T-helper 1 cell treated with Interleukin-12 subunit alpha and Interleukin-12 subunit beta and Interleukin-4 antibody, amounts not matched to agents 30 μg/mL and 1 μg/mL, for 36 hours (primary cell): ENCODE data around the gene NOL7.
A peak's percentile ranks its signal among the peaks of the same experiment; 100 is the strongest.

ENCODE experiments used
- H3K27ac Mint-ChIP-seq: one replicate; pipeline ENCODE4 v1.8.0; 2021; ENCODE audit warnings: mild to moderate bottlenecking, mixed read lengths
- H3K27me3 Mint-ChIP-seq: one replicate; pipeline ENCODE4 v1.8.0; 2021; ENCODE audit warnings: low read depth, mixed read lengths
- H3K36me3 Mint-ChIP-seq: one replicate; pipeline ENCODE4 v1.8.0; 2021; ENCODE audit warnings: low read depth, mixed read lengths
- H3K4me1 Mint-ChIP-seq: one replicate; pipeline ENCODE4 v1.8.0; 2021; ENCODE audit warnings: low read depth, mixed read lengths
- H3K4me3 Mint-ChIP-seq: one replicate; pipeline ENCODE4 v1.8.0; 2021; ENCODE audit warnings: mild to moderate bottlenecking, moderate library complexity, mixed read lengths
- H3K9me3 Mint-ChIP-seq: one replicate; pipeline ENCODE4 v1.8.0; 2021; ENCODE audit warnings: mixed read lengths

The NOL7 gene

GRCh38 chr6:13614926-13615791 lies at the start of gene NOL7:
TSS of gene NOL7 (plus strand) at chr6:13615335. CDS start at chr6:13615359, 24 bp downstream.
- Mint-ChIP-seq H3K4me1 (peaks cover 44% of the 10 kb centered on the region), H3K27me3 (no peaks in the 10 kb centered on the region), H3K4me3 (peak within 1 kb of the TSS; percentile 97), H3K36me3 (peaks cover 27% of the 10 kb centered on the region), H3K27ac (peak within 1 kb of the TSS; percentile 96), H3K9me3 (no peaks in the 10 kb centered on the region)

GRCh38 chr6:13565921-13566320 lies 49.2 kb upstream of the NOL7 start:
- H3K4me3 Mint-ChIP-seq, result no peak overlapping the region
- H3K9me3 Mint-ChIP-seq, result no peaks in the 10 kb centered on the region
- H3K36me3 Mint-ChIP-seq, result no peaks in the 10 kb centered on the region
- H3K27me3 Mint-ChIP-seq, result peaks cover 32% of the 10 kb centered on the region
- H3K4me1 Mint-ChIP-seq, result no peaks in the 10 kb centered on the region
- H3K27ac Mint-ChIP-seq, result no peak overlapping the region

GRCh38 chr6:13566500-13566899 lies 48.6 kb upstream of the NOL7 start:
- no peaks in the 10 kb centered on the region for H3K4me1 Mint-ChIP-seq

GRCh38 chr6:13568970-13569369 lies 46.2 kb upstream of the NOL7 start:
- Mint-ChIP-seq H3K4me1 (peaks cover 3% of the 10 kb centered on the region), H3K27ac (no peak overlapping the region), H3K27me3 (peaks cover 27% of the 10 kb centered on the region), H3K4me3 (no peak overlapping the region), H3K36me3 (no peaks in the 10 kb centered on the region), H3K9me3 (no peaks in the 10 kb centered on the region)

More at GRCh38 chr6:13566500-13566899, 48.6 kb upstream of the NOL7 start:
- H3K4me3 Mint-ChIP-seq, result no peak overlapping the region
- H3K36me3 Mint-ChIP-seq, result no peaks in the 10 kb centered on the region
- H3K27me3 Mint-ChIP-seq, result peaks cover 32% of the 10 kb centered on the region
- no peaks in the 10 kb centered on the region for H3K9me3 Mint-ChIP-seq
- no peak overlapping the region for H3K27ac Mint-ChIP-seq

GRCh38 chr6:13572240-13572639 lies 42.9 kb upstream of the NOL7 start:
- no peak overlapping the region for H3K4me3 Mint-ChIP-seq
- peaks cover 14% of the 10 kb centered on the region for H3K4me1 Mint-ChIP-seq
- H3K27me3 Mint-ChIP-seq, result peaks cover 9% of the 10 kb centered on the region
- no peak overlapping the region for H3K27ac Mint-ChIP-seq
- H3K9me3 Mint-ChIP-seq, result no peaks in the 10 kb centered on the region
- H3K36me3 Mint-ChIP-seq, result peaks cover 1% of the 10 kb centered on the region

DNA sequence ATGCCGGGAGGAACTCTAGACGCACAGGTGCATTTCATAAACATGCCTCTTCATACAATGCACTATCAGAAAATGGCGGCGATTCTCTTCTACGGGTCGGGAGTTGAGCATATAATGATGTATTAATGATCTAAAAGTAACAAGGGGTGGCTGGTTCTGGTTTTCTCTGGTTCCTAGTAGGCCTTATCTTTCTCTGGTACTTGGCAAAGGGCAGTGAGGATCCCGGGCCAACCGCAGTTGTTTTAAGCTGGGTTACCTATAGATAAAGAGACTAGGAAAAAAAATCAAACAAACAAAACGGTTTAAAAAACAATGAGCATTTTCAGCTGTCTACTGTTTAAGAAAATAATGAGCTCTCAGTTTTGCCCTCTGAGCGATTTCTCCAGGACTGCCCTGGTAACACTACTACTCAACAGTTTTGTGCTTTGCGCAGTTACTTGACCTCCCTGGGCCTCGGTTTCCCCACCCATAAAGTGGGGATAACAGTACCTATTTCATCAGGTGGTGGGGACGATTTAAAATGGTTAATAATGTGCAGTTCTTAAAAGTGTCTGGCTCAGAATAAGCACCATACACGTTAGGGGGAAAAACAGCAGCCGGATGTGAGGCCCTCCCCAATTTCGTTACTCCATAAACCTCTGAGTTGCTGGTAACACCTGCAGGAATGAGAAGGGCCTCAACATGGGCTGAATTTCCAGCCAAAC lies 42.0 kb upstream of the NOL7 start:
- H3K9me3 Mint-ChIP-seq, result peaks cover 5% of the 10 kb centered on the region
- no peak overlapping the region for H3K27ac Mint-ChIP-seq
- H3K4me1 Mint-ChIP-seq, result peaks cover 14% of the 10 kb centered on the region
- H3K36me3 Mint-ChIP-seq, result peaks cover 1% of the 10 kb centered on the region
- H3K4me3 Mint-ChIP-seq, result peak overlapping the region; percentile 75
- H3K27me3 Mint-ChIP-seq, result peaks cover 5% of the 10 kb centered on the region

GRCh38 chr6:13573669-13574110 lies 41.4 kb upstream of the NOL7 start:
- H3K9me3 Mint-ChIP-seq, result peaks cover 6% of the 10 kb centered on the region
- peaks cover under 1% of the 10 kb centered on the region for H3K27me3 Mint-ChIP-seq
- peak overlapping the region; percentile 74 for H3K27ac Mint-ChIP-seq
- H3K4me1 Mint-ChIP-seq, result peaks cover 14% of the 10 kb centered on the region
- peaks cover 1% of the 10 kb centered on the region for H3K36me3 Mint-ChIP-seq
- peak overlapping the region; percentile 75 for H3K4me3 Mint-ChIP-seq

DNA sequence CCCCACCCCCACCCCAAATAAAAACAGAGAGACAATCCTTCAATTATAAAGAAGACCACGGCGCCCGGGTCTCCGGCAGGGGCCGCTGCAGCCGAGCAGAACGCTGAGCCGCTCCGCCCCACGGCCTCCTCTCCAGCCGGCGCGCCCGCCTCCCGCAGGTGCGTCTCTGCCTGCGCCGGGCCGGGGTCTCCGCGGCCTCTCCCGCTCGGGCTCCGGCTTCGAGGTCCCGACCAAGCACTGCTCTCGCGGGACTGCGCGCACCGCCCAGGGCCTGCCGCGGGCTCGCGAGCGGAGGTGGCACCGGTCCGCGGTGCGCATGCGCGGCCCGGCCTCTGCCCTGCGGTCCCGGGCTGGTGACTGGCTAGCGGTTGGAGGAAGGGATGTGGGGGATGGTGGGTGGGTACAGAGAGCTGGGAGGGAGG lies 41.0 kb upstream of the NOL7 start:
- peak overlapping the region; percentile 99 for H3K4me3 Mint-ChIP-seq
- H3K4me1 Mint-ChIP-seq, result peaks cover 14% of the 10 kb centered on the region
- peak overlapping the region; percentile 100 for H3K27ac Mint-ChIP-seq
- no peaks in the 10 kb centered on the region for H3K27me3 Mint-ChIP-seq
- H3K9me3 Mint-ChIP-seq, result peaks cover 6% of the 10 kb centered on the region
- H3K36me3 Mint-ChIP-seq, result peaks cover 1% of the 10 kb centered on the region

DNA sequence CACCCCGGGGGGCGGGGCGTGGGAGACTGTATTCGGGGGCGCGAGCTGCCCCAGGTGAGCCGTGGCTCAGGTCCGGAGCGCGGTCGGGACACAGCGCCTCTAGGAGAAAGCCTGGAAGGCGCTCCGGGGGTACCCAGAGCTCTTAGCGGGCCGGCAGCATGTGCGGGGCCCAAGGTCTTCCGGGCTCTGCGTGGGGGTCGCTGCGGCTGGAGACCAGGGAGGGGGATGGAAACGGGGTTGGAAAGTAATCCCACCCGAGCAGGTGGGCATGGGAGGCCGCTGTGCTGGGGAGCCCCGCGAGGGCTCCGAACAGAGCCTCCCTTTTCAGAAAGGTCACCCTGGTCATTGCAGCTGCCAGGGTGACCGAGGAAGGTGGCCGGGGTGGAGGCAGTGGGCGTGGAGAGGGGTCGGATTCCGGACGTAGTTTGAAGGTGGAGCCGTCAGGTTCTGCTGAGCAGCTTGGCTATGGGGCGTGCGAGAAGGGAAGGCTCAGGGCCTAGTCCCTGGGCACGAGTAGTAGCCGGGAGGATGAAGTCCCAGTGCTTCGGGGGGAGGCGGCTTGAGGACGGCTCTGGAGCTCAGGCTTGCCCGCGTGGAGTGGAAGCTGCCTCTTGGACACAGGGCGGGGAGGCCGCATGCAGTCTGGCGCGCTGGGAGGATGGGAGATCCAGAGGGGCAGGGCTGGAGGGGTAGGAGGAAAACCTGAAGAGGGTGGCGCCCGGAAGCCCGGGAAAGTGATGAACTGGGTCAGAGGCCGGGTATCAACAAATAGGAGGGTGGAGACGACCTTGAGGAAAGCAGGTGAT lies 40.4 kb upstream of the NOL7 start, which contains the start of gene SIRT5:
TSS of gene SIRT5 (plus strand) at position 31 of the 806 bp plus-strand sequence. CDS start 9,510 bp downstream, outside the sequence.
- Mint-ChIP-seq H3K4me1 (peaks cover 14% of the 10 kb centered on the region), H3K27me3 (no peaks in the 10 kb centered on the region)

GRCh38 chr6:13575377-13575775 lies 39.8 kb upstream of the NOL7 start:
- peak overlapping the region; percentile 99 for H3K4me3 Mint-ChIP-seq
- no peaks in the 10 kb centered on the region for H3K27me3 Mint-ChIP-seq
- peaks cover 14% of the 10 kb centered on the region for H3K4me1 Mint-ChIP-seq
- peak overlapping the region; percentile 100 for H3K27ac Mint-ChIP-seq
- peaks cover 4% of the 10 kb centered on the region for H3K36me3 Mint-ChIP-seq
- peaks cover 6% of the 10 kb centered on the region for H3K9me3 Mint-ChIP-seq

More for the DNA sequence above, 40.4 kb upstream of the NOL7 start, which contains the start of gene SIRT5:
- H3K9me3 Mint-ChIP-seq, result peaks cover 6% of the 10 kb centered on the region
- H3K27ac Mint-ChIP-seq, result peak within 1 kb of the TSS; percentile 100
- peak within 1 kb of the TSS; percentile 99 for H3K4me3 Mint-ChIP-seq
- H3K36me3 Mint-ChIP-seq, result peaks cover 2% of the 10 kb centered on the region

- Mint-ChIP-seq H3K27ac (peak overlapping the region; percentile 44), H3K4me3 (peak overlapping the region; percentile 65), H3K27me3 (no peaks in the 10 kb centered on the region), H3K36me3 (peaks cover 5% of the 10 kb centered on the region), H3K9me3 (peaks cover 6% of the 10 kb centered on the region), H3K4me1 (peaks cover 14% of the 10 kb centered on the region)
Measured at GRCh38 chr6:13576017-13576416, 39.1 kb upstream of the NOL7 start.

- Mint-ChIP-seq H3K27me3 (no peaks in the 10 kb centered on the region), H3K27ac (no peak overlapping the region), H3K36me3 (peaks cover 10% of the 10 kb centered on the region), H3K4me1 (peaks cover 14% of the 10 kb centered on the region), H3K9me3 (peaks cover 6% of the 10 kb centered on the region), H3K4me3 (no peak overlapping the region)
Measured at GRCh38 chr6:13577926-13578325, 37.2 kb upstream of the NOL7 start.

- no peak overlapping the region for H3K4me3 Mint-ChIP-seq
- peaks cover 9% of the 10 kb centered on the region for H3K4me1 Mint-ChIP-seq
- H3K27ac Mint-ChIP-seq, result no peak overlapping the region
- H3K36me3 Mint-ChIP-seq, result peaks cover 15% of the 10 kb centered on the region
- peaks cover 6% of the 10 kb centered on the region for H3K9me3 Mint-ChIP-seq
- H3K27me3 Mint-ChIP-seq, result no peaks in the 10 kb centered on the region
Measured at GRCh38 chr6:13579911-13580310, 35.2 kb upstream of the NOL7 start.

DNA sequence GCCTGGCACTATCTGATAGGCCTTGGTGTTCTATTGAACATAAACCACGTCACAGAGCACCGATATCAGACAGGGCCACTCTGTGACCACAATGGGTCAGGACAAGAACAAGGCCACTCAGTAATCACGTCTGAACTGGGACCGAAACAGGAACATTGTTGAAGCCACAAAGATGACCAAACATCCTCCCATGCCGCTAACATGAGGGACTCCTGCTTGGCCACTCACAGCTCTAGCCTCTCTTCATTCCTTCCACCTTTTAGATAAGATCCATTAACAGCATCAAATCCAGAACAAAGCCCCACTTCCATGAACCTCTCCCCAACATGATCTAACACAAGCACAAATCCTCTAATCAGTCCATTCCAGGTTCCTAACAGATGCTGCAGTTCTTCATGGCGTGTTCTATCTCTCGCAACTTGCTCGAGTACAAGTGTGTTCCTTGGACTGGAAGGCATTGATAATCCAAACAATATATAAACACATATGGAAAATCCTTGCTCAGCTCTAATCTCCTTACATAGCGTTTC lies 33.4 kb upstream of the NOL7 start:
- no peaks in the 10 kb centered on the region for H3K27me3 Mint-ChIP-seq
- H3K27ac Mint-ChIP-seq, result no peak overlapping the region
- H3K36me3 Mint-ChIP-seq, result peaks cover 18% of the 10 kb centered on the region
- H3K4me1 Mint-ChIP-seq, result no peaks in the 10 kb centered on the region
- no peak overlapping the region for H3K4me3 Mint-ChIP-seq
- peaks cover 6% of the 10 kb centered on the region for H3K9me3 Mint-ChIP-seq
